PC-3 (cell line): ENCODE data around the gene SEPHS1. TPM values are rescaled to one million over a fixed set of nuclear protein-coding genes. Genes with fewer than 3 reads are reported as not detected.

ENCODE experiments used
- ATAC-seq: fragments of 200-7000 bp; cut with Tn5 transposase; 2 replicates; pipeline ENCODE4 v1.9.1; 2020; ENCODE audit warnings: mild to moderate bottlenecking, moderate library complexity
- BruUV-seq: library from RNA; stranded (reverse); fragments of 400-500 nt; replicated peaks from 2 replicates; lab custom pipeline; 2021; lab: Mats Ljungman, UMichigan
- CTCF ChIA-PET: fragments of 300-600 bp; sonication (Branson Sonifier 250); formaldehyde crosslinking; loops from one replicate; lab custom pipeline; 2022; ENCODE audit warnings: antibody characterized with exemption; lab: Charles Lee
- POLR2A ChIA-PET: fragments of 300-600 bp; sonication (Branson Sonifier 250); formaldehyde crosslinking; loops from one replicate; lab custom pipeline; 2022; ENCODE audit warnings: antibody characterized with exemption; ENCODE audit not compliant: unreplicated experiment; lab: Charles Lee
- DNase-seq: peaks from one replicate; pipeline ENCODE4 v3.0.0-alpha.2; 2015
- H2AFZ ChIP-seq: fragments of 300-600 bp; sonication (generic); 2 replicates; pipeline ENCODE4 v1.6.0; 2016; ENCODE audit warnings: antibody characterized with exemption, low read length
- H3F3A ChIP-seq: fragments of 300-600 bp; sonication (generic); one replicate; pipeline ENCODE4 v1.6.0; 2017; ENCODE audit warnings: antibody characterized with exemption, low read length, control low read depth, mild to moderate bottlenecking; ENCODE audit not compliant: unreplicated experiment
- H3K27ac ChIP-seq: fragments of 300-600 bp; sonication (generic); 2 replicates; pipeline ENCODE4 v1.5.1; 2016; ENCODE audit warnings: mild to moderate bottlenecking, low read length
- H3K27me3 ChIP-seq: fragments of 300-600 bp; sonication (generic); 2 replicates; pipeline ENCODE4 v1.6.1; 2016; ENCODE audit warnings: low read length, mixed read lengths
- H3K36me3 ChIP-seq: fragments of 300-600 bp; sonication (generic); 2 replicates; pipeline ENCODE4 v1.6.1; 2016; ENCODE audit warnings: low read depth, mixed run types, low read length, mixed read lengths
- H3K4me1 ChIP-seq: fragments of 300-600 bp; sonication (generic); 2 replicates; pipeline ENCODE4 v1.5.1; 2016; ENCODE audit warnings: low read length; ENCODE audit not compliant: insufficient read depth
- H3K4me2 ChIP-seq: fragments of 300-600 bp; sonication (generic); 2 replicates; pipeline ENCODE4 v1.6.0; 2016; ENCODE audit warnings: low read length
- H3K4me3 ChIP-seq: fragments of 300-600 bp; sonication (generic); 2 replicates; pipeline ENCODE4 v1.5.1; 2016; ENCODE audit warnings: mild to moderate bottlenecking, low read length, mixed read lengths
- H3K79me2 ChIP-seq: fragments of 300-600 bp; sonication (generic); 2 replicates; pipeline ENCODE4 v1.6.1; 2017; ENCODE audit warnings: low read length, mixed read lengths
- H3K9ac ChIP-seq: fragments of 300-600 bp; sonication (generic); 2 replicates; pipeline ENCODE4 v1.6.0; 2016; ENCODE audit warnings: mild to moderate bottlenecking, low read length
- H3K9me2 ChIP-seq: fragments of 300-600 bp; sonication (generic); replicated peaks from 2 replicates; pipeline ENCODE4 v1.6.1; 2016; ENCODE audit warnings: mixed run types, low read length, mixed read lengths
- H3K9me3 ChIP-seq: fragments of 300-600 bp; sonication (generic); 2 replicates; pipeline ENCODE4 v1.6.1; 2016; ENCODE audit warnings: low read length, mixed read lengths
- H4K20me1 ChIP-seq: fragments of 300-600 bp; sonication (generic); 2 replicates; pipeline ENCODE4 v1.6.1; 2016; ENCODE audit warnings: low read length, mixed read lengths
- EZH2 ChIP-seq: fragments of 300-600 bp; sonication (generic); IDR thresholded peaks from one replicate; pipeline ENCODE4 v1.6.1; 2017; ENCODE audit warnings: antibody characterized with exemption, mild to moderate bottlenecking, low read length; ENCODE audit not compliant: unreplicated experiment
- EZH2phosphoT487 ChIP-seq: fragments of 300-600 bp; sonication (generic); IDR thresholded peaks from 2 replicates; pipeline ENCODE4 v1.6.1; 2018; ENCODE audit warnings: mild to moderate bottlenecking, antibody characterized with exemption, low read length, borderline replicate concordance
- intact Hi-C: fragments of 100-400 bp; cut with micrococcal nuclease; formaldehyde crosslinking; loops from 2 replicates; pipeline ENCODE4 v1.9.0; 2023
- total RNA-seq: library from RNA; depleted of rRNA; stranded (reverse); fragments of >200 nt; gene quantifications from 2 replicates; pipeline ENCODE4 v1.2.3, GENCODE V29; 2014
- TF ChIP-seq, protein P1 (sequence below): fragments of 300-600 bp; sonication (generic); conservative IDR thresholded peaks from 2 replicates; pipeline ENCODE4 v1.5.1; 2017; ENCODE audit warnings: antibody characterized with exemption, low read depth, mild to moderate bottlenecking, low read length

SEPHS1 gene
- total RNA-seq, 1 experiment from 2014 or later: 42.5 TPM

- H2AFZ ChIP-seq: no peak overlapping the region
- ATAC-seq: no peak
- TF ChIP-seq, protein P1, sequence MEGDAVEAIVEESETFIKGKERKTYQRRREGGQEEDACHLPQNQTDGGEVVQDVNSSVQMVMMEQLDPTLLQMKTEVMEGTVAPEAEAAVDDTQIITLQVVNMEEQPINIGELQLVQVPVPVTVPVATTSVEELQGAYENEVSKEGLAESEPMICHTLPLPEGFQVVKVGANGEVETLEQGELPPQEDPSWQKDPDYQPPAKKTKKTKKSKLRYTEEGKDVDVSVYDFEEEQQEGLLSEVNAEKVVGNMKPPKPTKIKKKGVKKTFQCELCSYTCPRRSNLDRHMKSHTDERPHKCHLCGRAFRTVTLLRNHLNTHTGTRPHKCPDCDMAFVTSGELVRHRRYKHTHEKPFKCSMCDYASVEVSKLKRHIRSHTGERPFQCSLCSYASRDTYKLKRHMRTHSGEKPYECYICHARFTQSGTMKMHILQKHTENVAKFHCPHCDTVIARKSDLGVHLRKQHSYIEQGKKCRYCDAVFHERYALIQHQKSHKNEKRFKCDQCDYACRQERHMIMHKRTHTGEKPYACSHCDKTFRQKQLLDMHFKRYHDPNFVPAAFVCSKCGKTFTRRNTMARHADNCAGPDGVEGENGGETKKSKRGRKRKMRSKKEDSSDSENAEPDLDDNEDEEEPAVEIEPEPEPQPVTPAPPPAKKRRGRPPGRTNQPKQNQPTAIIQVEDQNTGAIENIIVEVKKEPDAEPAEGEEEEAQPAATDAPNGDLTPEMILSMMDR: no peak
- TF ChIP-seq EZH2phosphoT487 (no peak), EZH2 (no peak)
- DNase-seq: no peak
- no peaks in the 10 kb centered on the region for H3K4me1 ChIP-seq
- intact Hi-C loops: no loop called here
- no peak overlapping the region for H3K4me3 ChIP-seq
- H3K27ac ChIP-seq: no peak overlapping the region
- no peaks in the 10 kb centered on the region for H3K27me3 ChIP-seq
- H3K9ac ChIP-seq: no peak overlapping the region
- H3K9me3 ChIP-seq: no peaks in the 10 kb centered on the region
- H3K36me3 ChIP-seq: no peaks in the 10 kb centered on the region
- ChIA-PET CTCF (no interaction called here), POLR2A (no interaction called here)
- BruUV-seq: no TSS peak
- no peaks in the 10 kb centered on the region for H3F3A ChIP-seq
- H3K79me2 ChIP-seq: no peaks in the 10 kb centered on the region
- no peak overlapping the region for H3K4me2 ChIP-seq
- no peaks in the 10 kb centered on the region for H3K9me2 ChIP-seq
- H4K20me1 ChIP-seq: no peaks in the 10 kb centered on the region
Measured at GRCh38 chr10:13315361-13315760, 32.7 kb downstream of the SEPHS1 start.

- no TSS peak for BruUV-seq
- ChIA-PET CTCF (no interaction called here), POLR2A (no interaction called here)
- H3K4me1 ChIP-seq: no peaks in the 10 kb centered on the region
- H3K9ac ChIP-seq: no peak overlapping the region
- no peak overlapping the region for H2AFZ ChIP-seq
- H3F3A ChIP-seq: no peaks in the 10 kb centered on the region
- DNase-seq: no peak
- no peaks in the 10 kb centered on the region for H3K79me2 ChIP-seq
- H4K20me1 ChIP-seq: no peaks in the 10 kb centered on the region
- no peaks in the 10 kb centered on the region for H3K9me2 ChIP-seq
- no peak overlapping the region for H3K4me3 ChIP-seq
- H3K9me3 ChIP-seq: no peaks in the 10 kb centered on the region
- no peak for ATAC-seq
- intact Hi-C loops: no loop called here
- H3K36me3 ChIP-seq: no peaks in the 10 kb centered on the region
- no peak overlapping the region for H3K4me2 ChIP-seq
- H3K27me3 ChIP-seq: no peaks in the 10 kb centered on the region
- H3K27ac ChIP-seq: no peak overlapping the region
- TF ChIP-seq EZH2 (no peak), EZH2phosphoT487 (no peak)
- TF ChIP-seq, protein P1: no peak
Measured at GRCh38 chr10:13311177-13311575, 36.9 kb downstream of the SEPHS1 start.

GRCh38 chr10:13310518-13311176 is 37.4 kb downstream of the SEPHS1 start:
- no peaks in the 10 kb centered on the region for H3K36me3 ChIP-seq
- H3K4me3 ChIP-seq: no peak overlapping the region
- H4K20me1 ChIP-seq: no peaks in the 10 kb centered on the region
- DNase-seq (no peak), ATAC-seq (no peak)
- H3F3A ChIP-seq: no peaks in the 10 kb centered on the region
- no peaks in the 10 kb centered on the region for H3K4me1 ChIP-seq
- H3K9ac ChIP-seq: no peak overlapping the region
- intact Hi-C loops: no loop called here
- H3K27me3 ChIP-seq: no peaks in the 10 kb centered on the region
- H3K4me2 ChIP-seq: no peak overlapping the region
- no peak overlapping the region for H3K27ac ChIP-seq
- H3K9me3 ChIP-seq: no peaks in the 10 kb centered on the region
- no peak overlapping the region for H2AFZ ChIP-seq
- no peaks in the 10 kb centered on the region for H3K79me2 ChIP-seq
- TF ChIP-seq, protein P1: no peak
- no peak for TF ChIP-seq EZH2phosphoT487
- no peak for TF ChIP-seq EZH2
- H3K9me2 ChIP-seq: no peaks in the 10 kb centered on the region
- no TSS peak for BruUV-seq
- CTCF ChIA-PET: interaction anchor here (0.7 kb wide), 1 partner anchor 18 kb away, joined by 4 read pairs; no protein-coding TSS in a partner anchor
- POLR2A ChIA-PET: no interaction called here
